Measurements from ENCODE around the gene SS18L1.
A peak's percentile ranks its signal among the peaks of the same experiment; 100 is the strongest.

Gene SS18L1

GRCh38 chr20:62191781-62192559 is 48.4 kb downstream of the SS18L1 start:
- H3K27ac ChIP-seq: peak overlapping the region; percentile 26
- DNase-seq (ENCODE audit: low spot score): no peak
- POLR2A ChIA-PET (ENCODE audit: low non-redundant PET): no interaction called here
- CTCF ChIA-PET: no interaction called here
- TF ChIP-seq CTCF (conservative IDR thresholded peaks at IDR 0.05; ENCODE audit: low read depth): no peak

- TF ChIP-seq CTCF (conservative IDR thresholded peaks at IDR 0.05; ENCODE audit: low read depth): no peak
These were observed 49.1 kb downstream of the SS18L1 start for GRCh38 chr20:62192635-62193034.

GRCh38 chr20:62193079-62194025 is 49.8 kb downstream of the SS18L1 start:
- CTCF ChIA-PET: no interaction called here
- no peak for DNase-seq (ENCODE audit: low spot score)
- POLR2A ChIA-PET (ENCODE audit: low non-redundant PET): no interaction called here
- H3K27ac ChIP-seq: peak overlapping the region; percentile 5; the same call in 1 of the 2 replicates
- TF ChIP-seq CTCF (conservative IDR thresholded peaks at IDR 0.05; ENCODE audit: low read depth): no peak

More at GRCh38 chr20:62192635-62193034, 49.1 kb downstream of the SS18L1 start:
- ChIA-PET CTCF (no interaction called here), POLR2A (ENCODE audit: low non-redundant PET) (no interaction called here)
- H3K27ac ChIP-seq: peak overlapping the region; percentile 26
- DNase-seq (ENCODE audit: low spot score): no peak

- ChIA-PET CTCF (interaction anchor here (0.6 kb wide), 2 partner anchors 23 to 75 kb away, joined by 3 to 6 read pairs; no protein-coding TSS in a partner anchor), POLR2A (ENCODE audit: low non-redundant PET) (no interaction called here)
- no peak for DNase-seq (ENCODE audit: low spot score)
- TF ChIP-seq CTCF (conservative IDR thresholded peaks at IDR 0.05; ENCODE audit: low read depth): no peak
- peak overlapping the region; percentile 13 for H3K27ac ChIP-seq
These were observed 51.5 kb downstream of the SS18L1 start for GRCh38 chr20:62195075-62195405.

GRCh38 chr20:62195736-62196135 is 52.2 kb downstream of the SS18L1 start:
- no peak overlapping the region for H3K27ac ChIP-seq
- no peak for TF ChIP-seq CTCF (conservative IDR thresholded peaks at IDR 0.05; ENCODE audit: low read depth)
- ChIA-PET POLR2A (ENCODE audit: low non-redundant PET) (no interaction called here), CTCF (no interaction called here)
- no peak for DNase-seq (ENCODE audit: low spot score)

GRCh38 chr20:62196286-62196685 is 52.7 kb downstream of the SS18L1 start:
- no peak for DNase-seq (ENCODE audit: low spot score)
- ChIA-PET POLR2A (ENCODE audit: low non-redundant PET) (no interaction called here), CTCF (interaction anchor here (0.6 kb wide), 1 partner anchor 86 kb away, joined by 3 read pairs; no protein-coding TSS in a partner anchor)
- TF ChIP-seq CTCF (conservative IDR thresholded peaks at IDR 0.05; ENCODE audit: low read depth): no peak
- no peak overlapping the region for H3K27ac ChIP-seq

All from RWPE1 (cell line).